Nephron (organoid): ENCODE measurements around the gene PRPS1.
"Not testable (repeated sequence)": the region's sequence is repeated elsewhere in the genome, so short reads cannot be mapped to it uniquely, and the experiment has no call there.

ENCODE experiments used
- H3K27ac Mint-ChIP-seq, 3 experiments: 2 replicates each; pipeline ENCODE4 v1.8.0; 2020; ENCODE audit warnings: mixed read lengths in 3 of 3, mild to moderate bottlenecking in 2 of 3, moderate library complexity in 1 of 3
- H3K27me3 Mint-ChIP-seq: 2 replicates; pipeline ENCODE4 v1.8.0; 2021; ENCODE audit warnings: low read depth, mild to moderate bottlenecking, moderate library complexity, mixed read lengths
- H3K36me3 Mint-ChIP-seq: 2 replicates; pipeline ENCODE4 v1.8.0; 2020; ENCODE audit warnings: low read depth, mixed read lengths
- H3K4me1 Mint-ChIP-seq: 2 replicates; pipeline ENCODE4 v1.8.0; 2020; ENCODE audit warnings: mixed read lengths
- H3K4me3 Mint-ChIP-seq, 3 experiments: 2 replicates each; pipeline ENCODE4 v1.8.0; 2020; ENCODE audit warnings: mild to moderate bottlenecking in 3 of 3, mixed read lengths in 3 of 3, moderate library complexity in 2 of 3
- H3K9me3 Mint-ChIP-seq: 2 replicates; pipeline ENCODE4 v1.8.0; 2020; ENCODE audit warnings: mixed read lengths
- CTCF ChIP-seq, 3 experiments: fragments of 200-600 bp; sonication (generic); IDR thresholded peaks; one replicate each; pipeline ENCODE4 v1.5.0; 2021; ENCODE audit warnings: antibody characterized with exemption in 3 of 3; ENCODE audit not compliant: unreplicated experiment in 3 of 3

The PRPS1 gene

GRCh38 chrX:107603429-107604159, 24.7 kb upstream of the PRPS1 start:
- H3K36me3 Mint-ChIP-seq, result no peaks in the 10 kb centered on the region
- H3K4me1 Mint-ChIP-seq, result no peaks in the 10 kb centered on the region
- H3K27me3 Mint-ChIP-seq, result no peaks in the 10 kb centered on the region
- no peak overlapping the region for H3K4me3 Mint-ChIP-seq
- no peak for TF ChIP-seq CTCF (IDR thresholded peaks at IDR 0.05; ENCODE audit: unreplicated experiment in 3 of 3)
- H3K27ac Mint-ChIP-seq, result no peak overlapping the region
- H3K9me3 Mint-ChIP-seq, result no peaks in the 10 kb centered on the region

GRCh38 chrX:107609061-107609460, 19.2 kb upstream of the PRPS1 start:
- H3K27ac Mint-ChIP-seq, H3K4me3 Mint-ChIP-seq, H3K9me3 Mint-ChIP-seq, H3K27me3 Mint-ChIP-seq, H3K4me1 Mint-ChIP-seq, H3K36me3 Mint-ChIP-seq: not testable (repeated sequence)

GRCh38 chrX:107610667-107611066, 17.6 kb upstream of the PRPS1 start:
- Mint-ChIP-seq H3K27me3 (no peaks in the 10 kb centered on the region), H3K9me3 (peaks cover 13% of the 10 kb centered on the region), H3K36me3 (no peaks in the 10 kb centered on the region), H3K27ac (no peak overlapping the region), H3K4me1 (no peaks in the 10 kb centered on the region), H3K4me3 (no peak overlapping the region)
- TF ChIP-seq CTCF (IDR thresholded peaks at IDR 0.05; ENCODE audit: unreplicated experiment in 3 of 3), result no peak

- Mint-ChIP-seq H3K4me3 (no peak overlapping the region), H3K36me3 (no peaks in the 10 kb centered on the region), H3K9me3 (peaks cover 27% of the 10 kb centered on the region), H3K27me3 (no peaks in the 10 kb centered on the region), H3K4me1 (no peaks in the 10 kb centered on the region), H3K27ac (no peak overlapping the region)
- TF ChIP-seq CTCF (IDR thresholded peaks at IDR 0.05; ENCODE audit: unreplicated experiment in 3 of 3), result no peak
Observed at GRCh38 chrX:107619885-107620322, 8.4 kb upstream of the PRPS1 start.

- Mint-ChIP-seq H3K36me3 (no peaks in the 10 kb centered on the region), H3K9me3 (peaks cover 25% of the 10 kb centered on the region), H3K4me3 (no peak overlapping the region), H3K27ac (no peak overlapping the region), H3K4me1 (peaks cover 9% of the 10 kb centered on the region), H3K27me3 (no peaks in the 10 kb centered on the region)
- TF ChIP-seq CTCF (IDR thresholded peaks at IDR 0.05; ENCODE audit: unreplicated experiment in 3 of 3), result no peak
Observed at GRCh38 chrX:107624893-107625292, 3.4 kb upstream of the PRPS1 start.

GRCh38 chrX:107625739-107626138, 2.6 kb upstream of the PRPS1 start:
- Mint-ChIP-seq H3K27ac (no peak overlapping the region), H3K4me1 (peaks cover 17% of the 10 kb centered on the region), H3K27me3 (no peaks in the 10 kb centered on the region), H3K4me3 (no peak overlapping the region), H3K9me3 (peaks cover 19% of the 10 kb centered on the region), H3K36me3 (no peaks in the 10 kb centered on the region)
- TF ChIP-seq CTCF (IDR thresholded peaks at IDR 0.05; ENCODE audit: unreplicated experiment in 3 of 3), result no peak
